HepG2 (cell line): ENCODE data around the gene MIF. TPM values are rescaled to one million over a fixed set of nuclear protein-coding genes. Genes with fewer than 3 reads are reported as not detected.

Experiments
- ADNP ChIP-seq: sonication (generic); formaldehyde crosslinking; IDR thresholded peaks from 2 replicates; pipeline ENCODE4 v1.4.0; 2020; ENCODE audit warnings: missing genetic modification reagents
- FOXK1 ChIP-seq: sonication (generic); formaldehyde crosslinking; IDR thresholded peaks from 2 replicates; pipeline ENCODE4 v1.4.0; 2020; ENCODE audit warnings: low read depth, missing genetic modification reagents, borderline replicate concordance
- ISL2 ChIP-seq: sonication (generic); formaldehyde crosslinking; IDR thresholded peaks from 2 replicates; pipeline ENCODE4 v1.5.0; 2020; ENCODE audit warnings: missing genetic modification reagents
- MYC ChIP-seq: sonication (generic); formaldehyde crosslinking; IDR thresholded peaks from 2 replicates; pipeline ENCODE4 v1.9.0; 2021; ENCODE audit warnings: missing genetic modification reagents, borderline replicate concordance
- SALL1 ChIP-seq: sonication (generic); formaldehyde crosslinking; IDR thresholded peaks from 2 replicates; pipeline ENCODE4 v1.8.0; 2022; ENCODE audit warnings: mild to moderate bottlenecking, missing genetic modification reagents
- SKI ChIP-seq: fragments of 450-650 bp; IDR thresholded peaks from one replicate; pipeline ENCODE4 v1.6.1; 2018; ENCODE audit warnings: mild to moderate bottlenecking; ENCODE audit not compliant: partially characterized antibody
- SMAD3 ChIP-seq: sonication (generic); formaldehyde crosslinking; IDR thresholded peaks from 2 replicates; pipeline ENCODE4 v1.4.0; 2020; ENCODE audit warnings: missing genetic modification reagents
- SOX13 ChIP-seq, 3 experiments: fragments of 450-650 bp in 1 of 3; sonication (generic) in 1 of 3; formaldehyde crosslinking in 1 of 3; IDR thresholded peaks in 2 of 3; conservative IDR thresholded peaks in 1 of 3; 2 replicates each; pipeline versions ENCODE4 v1.5.0 to v1.6.1; 2016 to 2020; ENCODE audit warnings: antibody characterized with exemption in 1 of 3, mild to moderate bottlenecking in 1 of 3, missing compliant biosample characterization in 1 of 3, missing genetic modification reagents in 1 of 3, moderate library complexity in 1 of 3
- TEAD3 ChIP-seq: optimal IDR thresholded peaks from 2 replicates; pipeline ENCODE3; 2016; ENCODE audit warnings: borderline replicate concordance
- ZFX ChIP-seq: sonication (generic); formaldehyde crosslinking; IDR thresholded peaks from 2 replicates; pipeline ENCODE4 v1.4.0; 2020; ENCODE audit warnings: mild to moderate bottlenecking, low read depth, missing genetic modification reagents, moderate library complexity
- ZMYM2 ChIP-seq: sonication (generic); formaldehyde crosslinking; IDR thresholded peaks from 2 replicates; pipeline ENCODE4 v1.8.0; 2022; ENCODE audit warnings: mild to moderate bottlenecking, missing genetic modification reagents
- ZNF460 ChIP-seq: sonication (generic); formaldehyde crosslinking; IDR thresholded peaks from 2 replicates; pipeline ENCODE4 v1.5.1; 2020; ENCODE audit warnings: missing genetic modification reagents, mild to moderate bottlenecking, borderline replicate concordance
- polyA plus RNA-seq, 8 experiments: library from polyadenylated mRNA; depleted of rRNA in 3 of 8; stranded (reverse) in 7 of 8; unstranded in 1 of 8; fragments of >200 nt; fragmentation: Illumina TruSeq in 4 of 8; extraction: Trizol in 4 of 8; gene quantifications; 2 replicates each; pipeline versions ENCODE4 v1.2.1 to v1.2.3, GENCODE V29; 2011 to 2016; ENCODE audit warnings: low read depth in 4 of 8, missing spikeins in 1 of 8, mixed read lengths in 1 of 8; ENCODE audit not compliant: insufficient read depth in 1 of 8
- total RNA-seq, 5 experiments: library from RNA; depleted of rRNA; stranded (reverse); fragments of >200 nt; fragmentation: Illumina TruSeq; extraction: Trizol; gene quantifications; 2 replicates each; pipeline ENCODE4 v1.2.3, GENCODE V29; 2016; ENCODE audit warnings: low read depth in 1 of 5
- TF ChIP-seq, protein P1 (sequence below): sonication (generic); formaldehyde crosslinking; IDR thresholded peaks from 2 replicates; pipeline ENCODE4 v1.4.0; 2020; ENCODE audit warnings: missing genetic modification reagents
- TF ChIP-seq, protein P2 (sequence below): IDR thresholded peaks from 2 replicates; pipeline ENCODE4 v1.4.0; 2020; ENCODE audit warnings: mild to moderate bottlenecking, missing genetic modification reagents
- TF ChIP-seq, protein P3 (sequence below): sonication (generic); formaldehyde crosslinking; IDR thresholded peaks from 2 replicates; pipeline ENCODE4 v1.5.0; 2020; ENCODE audit warnings: mild to moderate bottlenecking, missing genetic modification reagents
- TF ChIP-seq, protein P4 (sequence below): sonication (generic); formaldehyde crosslinking; IDR thresholded peaks from 2 replicates; pipeline ENCODE4 v1.4.0; 2020; ENCODE audit warnings: missing genetic modification reagents, borderline replicate concordance

MIF gene
- total and polyA plus RNA-seq, 2 of the 13 experiments (the other 11 are each of a cell fraction or from before 2014, with no cell fraction given) = 634 to 675 TPM

DNA sequence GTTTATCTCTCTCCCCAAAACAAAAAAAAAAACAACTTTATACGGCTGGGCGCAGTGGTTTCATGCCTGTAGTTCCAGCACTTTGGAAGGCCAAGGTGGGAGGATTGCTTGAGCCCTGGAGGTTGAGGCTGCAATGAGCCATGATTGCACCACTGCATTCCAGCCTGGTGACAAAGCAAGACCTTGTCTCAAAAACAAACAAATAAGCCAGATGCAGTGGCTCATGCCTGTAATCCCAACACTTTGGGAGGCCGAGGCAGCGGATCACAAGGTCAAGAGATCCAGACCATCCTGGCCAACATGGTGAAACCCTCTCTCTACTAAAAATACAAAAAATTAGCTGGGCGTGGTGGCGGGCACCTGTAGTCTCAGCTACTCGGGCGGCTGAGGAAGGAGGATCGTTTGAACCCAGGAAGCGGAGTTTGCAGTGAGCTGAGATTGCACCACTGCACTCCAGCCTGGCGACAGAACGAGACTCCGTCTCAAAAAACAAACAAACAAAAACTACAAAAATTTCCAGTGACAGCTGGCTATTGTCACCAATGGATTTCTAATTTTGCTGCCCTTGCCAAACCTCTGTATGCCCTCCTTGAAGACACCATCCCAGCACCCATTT, 27.5 kb downstream of the MIF start (continued):
- TF ChIP-seq, protein P1, sequence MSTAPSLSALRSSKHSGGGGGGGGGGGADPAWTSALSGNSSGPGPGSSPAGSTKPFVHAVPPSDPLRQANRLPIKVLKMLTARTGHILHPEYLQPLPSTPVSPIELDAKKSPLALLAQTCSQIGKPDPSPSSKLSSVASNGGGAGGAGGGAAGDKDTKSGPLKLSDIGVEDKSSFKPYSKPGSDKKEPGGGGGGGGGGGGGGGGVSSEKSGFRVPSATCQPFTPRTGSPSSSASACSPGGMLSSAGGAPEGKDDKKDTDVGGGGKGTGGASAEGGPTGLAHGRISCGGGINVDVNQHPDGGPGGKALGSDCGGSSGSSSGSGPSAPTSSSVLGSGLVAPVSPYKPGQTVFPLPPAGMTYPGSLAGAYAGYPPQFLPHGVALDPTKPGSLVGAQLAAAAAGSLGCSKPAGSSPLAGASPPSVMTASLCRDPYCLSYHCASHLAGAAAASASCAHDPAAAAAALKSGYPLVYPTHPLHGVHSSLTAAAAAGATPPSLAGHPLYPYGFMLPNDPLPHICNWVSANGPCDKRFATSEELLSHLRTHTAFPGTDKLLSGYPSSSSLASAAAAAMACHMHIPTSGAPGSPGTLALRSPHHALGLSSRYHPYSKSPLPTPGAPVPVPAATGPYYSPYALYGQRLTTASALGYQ (CRISPR knock-in tag) = 0 out of 2 replicates have a peak, but pooled peaks have one; percentile 47
- TF ChIP-seq, protein P2, sequence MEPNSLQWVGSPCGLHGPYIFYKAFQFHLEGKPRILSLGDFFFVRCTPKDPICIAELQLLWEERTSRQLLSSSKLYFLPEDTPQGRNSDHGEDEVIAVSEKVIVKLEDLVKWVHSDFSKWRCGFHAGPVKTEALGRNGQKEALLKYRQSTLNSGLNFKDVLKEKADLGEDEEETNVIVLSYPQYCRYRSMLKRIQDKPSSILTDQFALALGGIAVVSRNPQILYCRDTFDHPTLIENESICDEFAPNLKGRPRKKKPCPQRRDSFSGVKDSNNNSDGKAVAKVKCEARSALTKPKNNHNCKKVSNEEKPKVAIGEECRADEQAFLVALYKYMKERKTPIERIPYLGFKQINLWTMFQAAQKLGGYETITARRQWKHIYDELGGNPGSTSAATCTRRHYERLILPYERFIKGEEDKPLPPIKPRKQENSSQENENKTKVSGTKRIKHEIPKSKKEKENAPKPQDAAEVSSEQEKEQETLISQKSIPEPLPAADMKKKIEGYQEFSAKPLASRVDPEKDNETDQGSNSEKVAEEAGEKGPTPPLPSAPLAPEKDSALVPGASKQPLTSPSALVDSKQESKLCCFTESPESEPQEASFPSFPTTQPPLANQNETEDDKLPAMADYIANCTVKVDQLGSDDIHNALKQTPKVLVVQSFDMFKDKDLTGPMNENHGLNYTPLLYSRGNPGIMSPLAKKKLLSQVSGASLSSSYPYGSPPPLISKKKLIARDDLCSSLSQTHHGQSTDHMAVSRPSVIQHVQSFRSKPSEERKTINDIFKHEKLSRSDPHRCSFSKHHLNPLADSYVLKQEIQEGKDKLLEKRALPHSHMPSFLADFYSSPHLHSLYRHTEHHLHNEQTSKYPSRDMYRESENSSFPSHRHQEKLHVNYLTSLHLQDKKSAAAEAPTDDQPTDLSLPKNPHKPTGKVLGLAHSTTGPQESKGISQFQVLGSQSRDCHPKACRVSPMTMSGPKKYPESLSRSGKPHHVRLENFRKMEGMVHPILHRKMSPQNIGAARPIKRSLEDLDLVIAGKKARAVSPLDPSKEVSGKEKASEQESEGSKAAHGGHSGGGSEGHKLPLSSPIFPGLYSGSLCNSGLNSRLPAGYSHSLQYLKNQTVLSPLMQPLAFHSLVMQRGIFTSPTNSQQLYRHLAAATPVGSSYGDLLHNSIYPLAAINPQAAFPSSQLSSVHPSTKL (CRISPR knock-in tag) = peak; percentile 85
- TF ChIP-seq, protein P3, sequence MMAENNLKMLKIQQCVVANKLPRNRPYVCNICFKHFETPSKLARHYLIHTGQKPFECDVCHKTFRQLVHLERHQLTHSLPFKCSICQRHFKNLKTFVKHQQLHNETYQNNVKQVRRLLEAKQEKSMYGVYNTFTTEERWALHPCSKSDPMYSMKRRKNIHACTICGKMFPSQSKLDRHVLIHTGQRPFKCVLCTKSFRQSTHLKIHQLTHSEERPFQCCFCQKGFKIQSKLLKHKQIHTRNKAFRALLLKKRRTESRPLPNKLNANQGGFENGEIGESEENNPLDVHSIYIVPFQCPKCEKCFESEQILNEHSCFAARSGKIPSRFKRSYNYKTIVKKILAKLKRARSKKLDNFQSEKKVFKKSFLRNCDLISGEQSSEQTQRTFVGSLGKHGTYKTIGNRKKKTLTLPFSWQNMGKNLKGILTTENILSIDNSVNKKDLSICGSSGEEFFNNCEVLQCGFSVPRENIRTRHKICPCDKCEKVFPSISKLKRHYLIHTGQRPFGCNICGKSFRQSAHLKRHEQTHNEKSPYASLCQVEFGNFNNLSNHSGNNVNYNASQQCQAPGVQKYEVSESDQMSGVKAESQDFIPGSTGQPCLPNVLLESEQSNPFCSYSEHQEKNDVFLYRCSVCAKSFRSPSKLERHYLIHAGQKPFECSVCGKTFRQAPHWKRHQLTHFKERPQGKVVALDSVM (CRISPR knock-in tag) = peak; percentile 100
- 0 out of 2 replicates have a peak, but pooled peaks have one; percentile 32 for TF ChIP-seq SOX13 (IDR thresholded peaks at IDR 0.05)
- peak in 1 of 2 experiments; percentile 72; a peak in 2 of 4 replicates for TF ChIP-seq SOX13 (CRISPR knock-in tag; conservative IDR thresholded peaks at IDR 0.05 in 1 of 2, IDR thresholded peaks at IDR 0.05 in 1 of 2)
- TF ChIP-seq ZMYM2 (CRISPR knock-in tag) = peak; percentile 92
- peak; percentile 26 for TF ChIP-seq SKI
- TF ChIP-seq ZNF460 (CRISPR knock-in tag) = peak; percentile 66; the same call in 1 of the 2 replicates
- peak; percentile 99 for TF ChIP-seq TEAD3 (CRISPR knock-in tag)
- TF ChIP-seq SMAD3 (CRISPR knock-in tag) = peak; percentile 44; the same call in 1 of the 2 replicates
- TF ChIP-seq ISL2 (CRISPR knock-in tag) = 0 out of 2 replicates have a peak, but pooled peaks have one; percentile 20
- peak; percentile 38; the same call in 1 of the 2 replicates for TF ChIP-seq ZFX (CRISPR knock-in tag)
- TF ChIP-seq, protein P4, sequence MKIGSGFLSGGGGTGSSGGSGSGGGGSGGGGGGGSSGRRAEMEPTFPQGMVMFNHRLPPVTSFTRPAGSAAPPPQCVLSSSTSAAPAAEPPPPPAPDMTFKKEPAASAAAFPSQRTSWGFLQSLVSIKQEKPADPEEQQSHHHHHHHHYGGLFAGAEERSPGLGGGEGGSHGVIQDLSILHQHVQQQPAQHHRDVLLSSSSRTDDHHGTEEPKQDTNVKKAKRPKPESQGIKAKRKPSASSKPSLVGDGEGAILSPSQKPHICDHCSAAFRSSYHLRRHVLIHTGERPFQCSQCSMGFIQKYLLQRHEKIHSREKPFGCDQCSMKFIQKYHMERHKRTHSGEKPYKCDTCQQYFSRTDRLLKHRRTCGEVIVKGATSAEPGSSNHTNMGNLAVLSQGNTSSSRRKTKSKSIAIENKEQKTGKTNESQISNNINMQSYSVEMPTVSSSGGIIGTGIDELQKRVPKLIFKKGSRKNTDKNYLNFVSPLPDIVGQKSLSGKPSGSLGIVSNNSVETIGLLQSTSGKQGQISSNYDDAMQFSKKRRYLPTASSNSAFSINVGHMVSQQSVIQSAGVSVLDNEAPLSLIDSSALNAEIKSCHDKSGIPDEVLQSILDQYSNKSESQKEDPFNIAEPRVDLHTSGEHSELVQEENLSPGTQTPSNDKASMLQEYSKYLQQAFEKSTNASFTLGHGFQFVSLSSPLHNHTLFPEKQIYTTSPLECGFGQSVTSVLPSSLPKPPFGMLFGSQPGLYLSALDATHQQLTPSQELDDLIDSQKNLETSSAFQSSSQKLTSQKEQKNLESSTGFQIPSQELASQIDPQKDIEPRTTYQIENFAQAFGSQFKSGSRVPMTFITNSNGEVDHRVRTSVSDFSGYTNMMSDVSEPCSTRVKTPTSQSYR (CRISPR knock-in tag) = peak; percentile 32; the same call in 1 of the 2 replicates
- TF ChIP-seq MYC (CRISPR knock-in tag) = peak; percentile 24; the same call in 1 of the 2 replicates
- peak; percentile 65; the same call in 1 of the 2 replicates for TF ChIP-seq ADNP
- peak; percentile 66; the same call in 1 of the 2 replicates for TF ChIP-seq FOXK1
- TF ChIP-seq SALL1 (CRISPR knock-in tag) = peak; percentile 76
